Keratinocyte (primary cell): ENCODE data around the gene GLS. TPM values are rescaled to one million over a fixed set of nuclear protein-coding genes. Genes with fewer than 3 reads are reported as not detected.

Experiments
- DNase-seq: peaks from one replicate; pipeline ENCODE4 v3.0.0-alpha.2; 2011; ENCODE audit warnings: low read depth, missing footprints, low spot score
- FAIRE-seq: peaks from 2 replicates; lab custom pipeline; 2011; peaks lifted over from hg19 to GRCh38; lab: Jason Lieb, UNC
- H2AFZ ChIP-seq: 2 replicates; pipeline ENCODE4 v1.6.0; 2012; ENCODE audit warnings: low read length, control low read depth, inconsistent platforms; ENCODE audit not compliant: control insufficient read depth
- H3K27ac ChIP-seq: 2 replicates; pipeline ENCODE4 v1.5.1; 2011; ENCODE audit warnings: low read length; ENCODE audit not compliant: control insufficient read depth, insufficient read depth
- H3K27me3 ChIP-seq: 3 replicates; pipeline ENCODE4 v1.6.0; 2011; ENCODE audit warnings: low read length; ENCODE audit not compliant: control insufficient read depth, insufficient read depth; ENCODE audit errors: extremely low read depth
- H3K36me3 ChIP-seq, 2 experiments: 2 replicates in 1 of 2; 3 replicates in 1 of 2; pipeline ENCODE4 v1.5.1; 2011; ENCODE audit warnings: low read length in 2 of 2, mild to moderate bottlenecking in 1 of 2; ENCODE audit not compliant: control insufficient read depth in 2 of 2, insufficient read depth in 2 of 2; ENCODE audit errors: extremely low read depth in 1 of 2
- H3K4me1 ChIP-seq: 3 replicates; pipeline ENCODE4 v1.5.1; 2011; ENCODE audit warnings: low read length; ENCODE audit not compliant: control insufficient read depth, insufficient read depth; ENCODE audit errors: extremely low read depth
- H3K4me2 ChIP-seq: 3 replicates; pipeline ENCODE4 v1.6.0; 2011; ENCODE audit warnings: low read depth, low read length; ENCODE audit not compliant: control insufficient read depth, insufficient read depth; ENCODE audit errors: extremely low read depth
- H3K4me3 ChIP-seq, 3 experiments: fragments of 200-600 bp in 1 of 3; sonication (generic) in 1 of 3; 2 replicates in 2 of 3; 3 replicates in 1 of 3; pipeline ENCODE4 v1.5.1; 2011 to 2016; ENCODE audit warnings: low read length in 3 of 3, mild to moderate bottlenecking in 3 of 3, control low read depth in 2 of 3, inconsistent platforms in 1 of 3, low read depth in 1 of 3, mixed read lengths in 1 of 3, mixed run types in 1 of 3, moderate library complexity in 1 of 3; ENCODE audit not compliant: control insufficient read depth in 2 of 3, insufficient read depth in 2 of 3; ENCODE audit errors: extremely low read depth in 1 of 3
- H3K79me2 ChIP-seq: 2 replicates; pipeline ENCODE4 v1.6.0; 2012; ENCODE audit warnings: low read length; ENCODE audit not compliant: control insufficient read depth, insufficient read depth
- H3K9ac ChIP-seq: 3 replicates; pipeline ENCODE4 v1.6.0; 2011; ENCODE audit warnings: low read length; ENCODE audit not compliant: control insufficient read depth, insufficient read depth; ENCODE audit errors: extremely low read depth
- H3K9me1 ChIP-seq: 3 replicates; pipeline ENCODE4 v1.6.0; 2011; ENCODE audit warnings: low read length; ENCODE audit not compliant: control insufficient read depth, insufficient read depth; ENCODE audit errors: extremely low read depth
- H3K9me3 ChIP-seq: 2 replicates; pipeline ENCODE4 v1.5.1; 2012; ENCODE audit warnings: low read depth, low read length; ENCODE audit not compliant: control insufficient read depth
- H4K20me1 ChIP-seq: 3 replicates; pipeline ENCODE4 v1.6.0; 2011; ENCODE audit warnings: low read length; ENCODE audit not compliant: control insufficient read depth, insufficient read depth; ENCODE audit errors: extremely low read depth
- EZH2 ChIP-seq: IDR thresholded peaks from one replicate; pipeline ENCODE4 v1.6.1; 2012; ENCODE audit warnings: inconsistent platforms, mild to moderate bottlenecking, low read length, moderate library complexity
- dilution Hi-C: fragments of 300-500 bp; cut with MboI; formaldehyde crosslinking; loops from one replicate; pipeline ENCODE4 v1.7.0; 2020; ENCODE audit warnings: low sequenced_read_pairs; ENCODE audit not compliant: extremely low pct_ligation_motif_present
- polyA plus RNA-seq, 5 experiments: library from polyadenylated mRNA; depleted of rRNA in 3 of 5; stranded (reverse) in 3 of 5; stranded (forward) in 1 of 5; unstranded in 1 of 5; fragments of >200 nt; gene quantifications; 1 replicate in 1 of 5; 2 replicates in 3 of 5; 3 replicates in 1 of 5; pipeline versions ENCODE4 v1.2.1 to v1.2.3, GENCODE V29; 2011 to 2012; ENCODE audit warnings: missing spikeins in 2 of 5, low read depth in 1 of 5, low replicate concordance in 1 of 5
- TF ChIP-seq, protein P1 (sequence below), 3 experiments: IDR thresholded peaks in 1 of 3; conservative IDR thresholded peaks in 1 of 3; optimal IDR thresholded peaks in 1 of 3; 2 replicates in 2 of 3; 3 replicates in 1 of 3; pipeline versions ENCODE3 to v1.5.1; 2011; ENCODE audit warnings: low read length in 3 of 3, mild to moderate bottlenecking in 3 of 3, moderate library complexity in 2 of 3, control low read depth in 1 of 3, inconsistent platforms in 1 of 3; ENCODE audit not compliant: insufficient read depth in 2 of 3; ENCODE audit errors: extremely low read depth in 1 of 3

The GLS gene
- polyA plus RNA-seq, 1 donor (not counting 4 experiments of a cell fraction or from before 2014, with no cell fraction given) = 130 TPM

GRCh38 chr2:190976521-190976920, 95.9 kb downstream of the GLS start:
- Histone ChIP-seq H3K4me1 (peaks cover 12% of the 10 kb centered on the region), H3K79me2 (no peaks in the 10 kb centered on the region), H3K9ac (no peak overlapping the region), H2AFZ (no peak overlapping the region), H3K27me3 (no peaks in the 10 kb centered on the region), H3K4me3 (no peak overlapping the region), H4K20me1 (no peaks in the 10 kb centered on the region), H3K36me3 (peaks cover 56 to 77% of the 10 kb centered on the region in 2 experiments), H3K9me1 (no peaks in the 10 kb centered on the region), H3K9me3 (no peaks in the 10 kb centered on the region), H3K27ac (no peak overlapping the region), H3K4me2 (no peak overlapping the region)
- FAIRE-seq (no peak), DNase-seq (no peak)
- TF ChIP-seq, protein P1, sequence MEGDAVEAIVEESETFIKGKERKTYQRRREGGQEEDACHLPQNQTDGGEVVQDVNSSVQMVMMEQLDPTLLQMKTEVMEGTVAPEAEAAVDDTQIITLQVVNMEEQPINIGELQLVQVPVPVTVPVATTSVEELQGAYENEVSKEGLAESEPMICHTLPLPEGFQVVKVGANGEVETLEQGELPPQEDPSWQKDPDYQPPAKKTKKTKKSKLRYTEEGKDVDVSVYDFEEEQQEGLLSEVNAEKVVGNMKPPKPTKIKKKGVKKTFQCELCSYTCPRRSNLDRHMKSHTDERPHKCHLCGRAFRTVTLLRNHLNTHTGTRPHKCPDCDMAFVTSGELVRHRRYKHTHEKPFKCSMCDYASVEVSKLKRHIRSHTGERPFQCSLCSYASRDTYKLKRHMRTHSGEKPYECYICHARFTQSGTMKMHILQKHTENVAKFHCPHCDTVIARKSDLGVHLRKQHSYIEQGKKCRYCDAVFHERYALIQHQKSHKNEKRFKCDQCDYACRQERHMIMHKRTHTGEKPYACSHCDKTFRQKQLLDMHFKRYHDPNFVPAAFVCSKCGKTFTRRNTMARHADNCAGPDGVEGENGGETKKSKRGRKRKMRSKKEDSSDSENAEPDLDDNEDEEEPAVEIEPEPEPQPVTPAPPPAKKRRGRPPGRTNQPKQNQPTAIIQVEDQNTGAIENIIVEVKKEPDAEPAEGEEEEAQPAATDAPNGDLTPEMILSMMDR (optimal IDR thresholded peaks at IDR 0.05 in 1 of 3, IDR thresholded peaks at IDR 0.05 in 1 of 3, conservative IDR thresholded peaks at IDR 0.05 in 1 of 3; ENCODE audit: extremely low read depth in 1 of 3, insufficient read depth in 2 of 3, low read length in 3 of 3) = no peak
- no peak for TF ChIP-seq EZH2
- dilution Hi-C loops = no loop called here

DNA sequence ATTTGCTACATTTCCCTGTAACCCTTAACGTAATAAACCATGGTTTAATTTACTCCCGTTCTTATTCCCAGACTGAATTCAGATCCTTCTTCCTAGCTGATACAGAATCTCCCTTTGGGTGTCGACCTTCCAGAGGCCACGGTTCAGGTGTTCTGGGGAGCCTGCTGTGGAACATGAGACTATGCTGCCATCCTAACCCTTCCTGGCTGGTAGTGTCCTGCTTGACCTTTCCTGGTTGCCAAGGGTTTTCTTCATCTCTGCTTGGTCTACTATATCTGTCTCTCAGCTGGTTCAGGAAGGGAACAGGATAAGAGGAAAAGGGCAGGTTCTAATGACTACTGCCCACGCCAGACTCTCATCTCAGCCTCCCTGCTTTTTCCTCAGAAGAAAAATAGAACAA, 96.9 kb downstream of the GLS start:
- Histone ChIP-seq H3K4me3 (no peak overlapping the region), H3K4me2 (no peak overlapping the region), H3K27ac (no peak overlapping the region), H3K27me3 (no peaks in the 10 kb centered on the region), H3K9me3 (no peaks in the 10 kb centered on the region), H4K20me1 (no peaks in the 10 kb centered on the region), H3K79me2 (no peaks in the 10 kb centered on the region), H3K9ac (no peak overlapping the region), H3K9me1 (no peaks in the 10 kb centered on the region), H3K36me3 (peaks cover 59 to 77% of the 10 kb centered on the region in 2 experiments), H2AFZ (no peak overlapping the region), H3K4me1 (peaks cover 12% of the 10 kb centered on the region)
- TF ChIP-seq, protein P1 (optimal IDR thresholded peaks at IDR 0.05 in 1 of 3, IDR thresholded peaks at IDR 0.05 in 1 of 3, conservative IDR thresholded peaks at IDR 0.05 in 1 of 3; ENCODE audit: extremely low read depth in 1 of 3, insufficient read depth in 2 of 3, low read length in 3 of 3) = no peak
- no peak for TF ChIP-seq EZH2
- no peak for FAIRE-seq
- no peak for DNase-seq
- dilution Hi-C loops = no loop called here
